Measurements from ENCODE around the gene SNX7.

SNX7 gene

GRCh38 chr1:98783821-98784220, 122.3 kb downstream of the SNX7 start:
- no peak for DNase-seq

- no peak for DNase-seq
These were observed 130.0 kb downstream of the SNX7 start for GRCh38 chr1:98791498-98791897.

- DNase-seq, result no peak
These were observed 130.6 kb downstream of the SNX7 start for GRCh38 chr1:98792123-98792522.

- DNase-seq, result no peak
These were observed 131.6 kb downstream of the SNX7 start for GRCh38 chr1:98793136-98793535.

- no peak for DNase-seq
These were observed 132.8 kb downstream of the SNX7 start for GRCh38 chr1:98794196-98794886.

- no peak for DNase-seq
These were observed 134.5 kb downstream of the SNX7 start for GRCh38 chr1:98796049-98796448.

- DNase-seq, result no peak
These were observed 136.0 kb downstream of the SNX7 start for GRCh38 chr1:98797506-98797905.
